Neural cell (in vitro differentiated cells): ENCODE data around the gene PACSIN2.

ENCODE experiments used
- EP300 ChIP-seq: fragments of 450-650 bp; conservative IDR thresholded peaks from 2 replicates; pipeline ENCODE4 v1.6.1; 2014; ENCODE audit warnings: antibody characterized with exemption, mild to moderate bottlenecking, moderate library complexity; ENCODE audit not compliant: poor library complexity, severe bottlenecking
- EZH2 ChIP-seq: fragments of 200-600, 300-800 bp; shearing (Covaris generic), sonication (generic); IDR thresholded peaks from 2 replicates; pipeline ENCODE4 v1.6.1; 2014; ENCODE audit warnings: antibody characterized with exemption, low read length, borderline replicate concordance, mild to moderate bottlenecking; ENCODE audit not compliant: insufficient read depth, poor library complexity, severe bottlenecking
- POLR2AphosphoS5 ChIP-seq: IDR thresholded peaks from 2 replicates; pipeline ENCODE4 v1.6.1; 2012
- TF ChIP-seq, protein P1 (sequence below): fragments of 450-650 bp; IDR thresholded peaks from 2 replicates; pipeline ENCODE4 v1.5.1; 2014; ENCODE audit warnings: antibody characterized with exemption, mild to moderate bottlenecking, moderate library complexity; ENCODE audit not compliant: poor library complexity, severe bottlenecking
- TF ChIP-seq, protein P2 (sequence below): IDR thresholded peaks from 2 replicates; pipeline ENCODE4 v1.6.1; 2012; ENCODE audit warnings: borderline replicate concordance

DNA sequence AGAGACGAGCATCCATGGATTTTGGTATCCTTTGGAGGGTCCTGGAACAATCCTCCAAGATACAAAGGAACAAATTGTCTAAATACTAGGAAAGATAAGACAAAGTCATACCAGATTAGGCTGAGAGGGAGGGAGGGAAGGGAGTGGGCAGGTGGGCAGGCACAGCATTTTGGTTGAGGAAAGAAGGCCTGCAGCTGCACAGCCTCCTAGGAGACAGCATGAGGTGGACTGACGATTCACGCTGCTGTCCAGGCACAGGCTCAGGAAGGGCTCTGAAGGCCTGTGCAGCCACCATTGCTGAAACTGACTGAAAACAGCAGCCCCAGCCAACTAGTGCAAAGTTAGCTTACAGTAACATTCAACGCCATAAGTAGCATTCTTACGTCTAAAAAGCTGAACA lies 64.7 kb downstream of the PACSIN2 start:
- TF ChIP-seq, protein P1, sequence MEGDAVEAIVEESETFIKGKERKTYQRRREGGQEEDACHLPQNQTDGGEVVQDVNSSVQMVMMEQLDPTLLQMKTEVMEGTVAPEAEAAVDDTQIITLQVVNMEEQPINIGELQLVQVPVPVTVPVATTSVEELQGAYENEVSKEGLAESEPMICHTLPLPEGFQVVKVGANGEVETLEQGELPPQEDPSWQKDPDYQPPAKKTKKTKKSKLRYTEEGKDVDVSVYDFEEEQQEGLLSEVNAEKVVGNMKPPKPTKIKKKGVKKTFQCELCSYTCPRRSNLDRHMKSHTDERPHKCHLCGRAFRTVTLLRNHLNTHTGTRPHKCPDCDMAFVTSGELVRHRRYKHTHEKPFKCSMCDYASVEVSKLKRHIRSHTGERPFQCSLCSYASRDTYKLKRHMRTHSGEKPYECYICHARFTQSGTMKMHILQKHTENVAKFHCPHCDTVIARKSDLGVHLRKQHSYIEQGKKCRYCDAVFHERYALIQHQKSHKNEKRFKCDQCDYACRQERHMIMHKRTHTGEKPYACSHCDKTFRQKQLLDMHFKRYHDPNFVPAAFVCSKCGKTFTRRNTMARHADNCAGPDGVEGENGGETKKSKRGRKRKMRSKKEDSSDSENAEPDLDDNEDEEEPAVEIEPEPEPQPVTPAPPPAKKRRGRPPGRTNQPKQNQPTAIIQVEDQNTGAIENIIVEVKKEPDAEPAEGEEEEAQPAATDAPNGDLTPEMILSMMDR = no peak
- TF ChIP-seq, protein P2, sequence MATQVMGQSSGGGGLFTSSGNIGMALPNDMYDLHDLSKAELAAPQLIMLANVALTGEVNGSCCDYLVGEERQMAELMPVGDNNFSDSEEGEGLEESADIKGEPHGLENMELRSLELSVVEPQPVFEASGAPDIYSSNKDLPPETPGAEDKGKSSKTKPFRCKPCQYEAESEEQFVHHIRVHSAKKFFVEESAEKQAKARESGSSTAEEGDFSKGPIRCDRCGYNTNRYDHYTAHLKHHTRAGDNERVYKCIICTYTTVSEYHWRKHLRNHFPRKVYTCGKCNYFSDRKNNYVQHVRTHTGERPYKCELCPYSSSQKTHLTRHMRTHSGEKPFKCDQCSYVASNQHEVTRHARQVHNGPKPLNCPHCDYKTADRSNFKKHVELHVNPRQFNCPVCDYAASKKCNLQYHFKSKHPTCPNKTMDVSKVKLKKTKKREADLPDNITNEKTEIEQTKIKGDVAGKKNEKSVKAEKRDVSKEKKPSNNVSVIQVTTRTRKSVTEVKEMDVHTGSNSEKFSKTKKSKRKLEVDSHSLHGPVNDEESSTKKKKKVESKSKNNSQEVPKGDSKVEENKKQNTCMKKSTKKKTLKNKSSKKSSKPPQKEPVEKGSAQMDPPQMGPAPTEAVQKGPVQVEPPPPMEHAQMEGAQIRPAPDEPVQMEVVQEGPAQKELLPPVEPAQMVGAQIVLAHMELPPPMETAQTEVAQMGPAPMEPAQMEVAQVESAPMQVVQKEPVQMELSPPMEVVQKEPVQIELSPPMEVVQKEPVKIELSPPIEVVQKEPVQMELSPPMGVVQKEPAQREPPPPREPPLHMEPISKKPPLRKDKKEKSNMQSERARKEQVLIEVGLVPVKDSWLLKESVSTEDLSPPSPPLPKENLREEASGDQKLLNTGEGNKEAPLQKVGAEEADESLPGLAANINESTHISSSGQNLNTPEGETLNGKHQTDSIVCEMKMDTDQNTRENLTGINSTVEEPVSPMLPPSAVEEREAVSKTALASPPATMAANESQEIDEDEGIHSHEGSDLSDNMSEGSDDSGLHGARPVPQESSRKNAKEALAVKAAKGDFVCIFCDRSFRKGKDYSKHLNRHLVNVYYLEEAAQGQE = no peak
- TF ChIP-seq EP300 (no peak), EZH2 (no peak), POLR2AphosphoS5 (no peak)
